Mesenteric fat pad (tissue), 1 donor: ENCODE data around the gene HOXB6. TPM values are rescaled to one million over a fixed set of nuclear protein-coding genes. Genes with fewer than 3 reads are reported as not detected.

Experiments
- DNase-seq: peaks from one replicate; pipeline ENCODE4 v3.0.0-alpha.2; 2020; ENCODE audit warnings: low spot score
- long read RNA-seq: library from polyadenylated mRNA; unstranded; transcript quantifications from one replicate; pipeline ENCODE4 v2.0.0, GENCODE V29; 2020
- total RNA-seq: library from RNA; stranded (reverse); fragmentation: NEBNext Ultra II Directional; extraction: Animal tissue kit (Norgen Biotek cat#: 25700); gene quantifications from one replicate; pipeline ENCODE4 v1.2.1, GENCODE V29; 2021
- donor health status: DM: yes; HTN: yes; CAD: no.

Gene HOXB6
- 8.9 TPM for total RNA-seq
- long read RNA-seq, partial matches to known transcripts: 18 of 18 reads
- long read RNA-seq, other reads (novel, unspliced or antisense): 0 of 18 reads

- no peak for DNase-seq
These were observed at the start of gene HOXB6 for GRCh38 chr17:48604770-48605329. TSS of gene HOXB6 (minus strand) at chr17:48604986. CDS start at chr17:48598150, 6,836 bp downstream.

- no peak for DNase-seq
These were observed 45.0 kb upstream of the HOXB6 start for GRCh38 chr17:48649741-48650140.

- no peak for DNase-seq
These were observed 43.1 kb upstream of the HOXB6 start for GRCh38 chr17:48647963-48648245.

- DNase-seq: peak; percentile 24
These were observed 42.5 kb upstream of the HOXB6 start for GRCh38 chr17:48647103-48647962.

- no peak for DNase-seq
These were observed 41.7 kb upstream of the HOXB6 start for GRCh38 chr17:48646183-48647102.

- no peak for DNase-seq
These were observed 40.9 kb upstream of the HOXB6 start for GRCh38 chr17:48645639-48646182.

- no peak for DNase-seq
These were observed 40.2 kb upstream of the HOXB6 start for GRCh38 chr17:48644910-48645557.

- no peak for DNase-seq
These were observed 39.4 kb upstream of the HOXB6 start for GRCh38 chr17:48644159-48644558.

- DNase-seq: no peak
These were observed 38.9 kb upstream of the HOXB6 start for GRCh38 chr17:48643697-48644012.

GRCh38 chr17:48642843-48643696 lies 38.3 kb upstream of the HOXB6 start:
- DNase-seq: peak; percentile 12

GRCh38 chr17:48642059-48642842 lies 37.5 kb upstream of the HOXB6 start:
- DNase-seq: peak; percentile 89

GRCh38 chr17:48641541-48642058 lies 36.8 kb upstream of the HOXB6 start:
- DNase-seq: peak; percentile 76

GRCh38 chr17:48640858-48641180 lies 36.0 kb upstream of the HOXB6 start:
- no peak for DNase-seq

GRCh38 chr17:48639982-48640857 lies 35.4 kb upstream of the HOXB6 start:
- DNase-seq: no peak

- no peak for DNase-seq
These were observed 34.4 kb upstream of the HOXB6 start for GRCh38 chr17:48639136-48639535.

GRCh38 chr17:48637323-48638260 lies 32.8 kb upstream of the HOXB6 start:
- DNase-seq: no peak
